D721Med (cell line): ENCODE measurements around the gene SGTB.

ENCODE experiments used
- DNase-seq: peaks from one replicate; pipeline ENCODE4 v3.0.0; 2011; ENCODE audit warnings: low spot score; ENCODE audit not compliant: insufficient read length
- FAIRE-seq: peaks from 2 replicates; lab custom pipeline; 2011; peaks lifted over from hg19 to GRCh38; lab: Jason Lieb, UNC
- TF ChIP-seq, protein P1 (sequence below): IDR thresholded peaks from 2 replicates; pipeline ENCODE4 v1.5.1; 2012; ENCODE audit warnings: mild to moderate bottlenecking, control low read depth; ENCODE audit not compliant: insufficient read depth; ENCODE audit errors: missing control alignments

The SGTB gene

GRCh38 chr5:65766175-65766574, 44.3 kb upstream of the SGTB start:
- TF ChIP-seq, protein P1, sequence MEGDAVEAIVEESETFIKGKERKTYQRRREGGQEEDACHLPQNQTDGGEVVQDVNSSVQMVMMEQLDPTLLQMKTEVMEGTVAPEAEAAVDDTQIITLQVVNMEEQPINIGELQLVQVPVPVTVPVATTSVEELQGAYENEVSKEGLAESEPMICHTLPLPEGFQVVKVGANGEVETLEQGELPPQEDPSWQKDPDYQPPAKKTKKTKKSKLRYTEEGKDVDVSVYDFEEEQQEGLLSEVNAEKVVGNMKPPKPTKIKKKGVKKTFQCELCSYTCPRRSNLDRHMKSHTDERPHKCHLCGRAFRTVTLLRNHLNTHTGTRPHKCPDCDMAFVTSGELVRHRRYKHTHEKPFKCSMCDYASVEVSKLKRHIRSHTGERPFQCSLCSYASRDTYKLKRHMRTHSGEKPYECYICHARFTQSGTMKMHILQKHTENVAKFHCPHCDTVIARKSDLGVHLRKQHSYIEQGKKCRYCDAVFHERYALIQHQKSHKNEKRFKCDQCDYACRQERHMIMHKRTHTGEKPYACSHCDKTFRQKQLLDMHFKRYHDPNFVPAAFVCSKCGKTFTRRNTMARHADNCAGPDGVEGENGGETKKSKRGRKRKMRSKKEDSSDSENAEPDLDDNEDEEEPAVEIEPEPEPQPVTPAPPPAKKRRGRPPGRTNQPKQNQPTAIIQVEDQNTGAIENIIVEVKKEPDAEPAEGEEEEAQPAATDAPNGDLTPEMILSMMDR: no peak
- FAIRE-seq (no peak), DNase-seq (no peak)

GRCh38 chr5:65765582-65765981, 43.7 kb upstream of the SGTB start:
- TF ChIP-seq, protein P1: no peak
- FAIRE-seq (no peak), DNase-seq (no peak)

DNA sequence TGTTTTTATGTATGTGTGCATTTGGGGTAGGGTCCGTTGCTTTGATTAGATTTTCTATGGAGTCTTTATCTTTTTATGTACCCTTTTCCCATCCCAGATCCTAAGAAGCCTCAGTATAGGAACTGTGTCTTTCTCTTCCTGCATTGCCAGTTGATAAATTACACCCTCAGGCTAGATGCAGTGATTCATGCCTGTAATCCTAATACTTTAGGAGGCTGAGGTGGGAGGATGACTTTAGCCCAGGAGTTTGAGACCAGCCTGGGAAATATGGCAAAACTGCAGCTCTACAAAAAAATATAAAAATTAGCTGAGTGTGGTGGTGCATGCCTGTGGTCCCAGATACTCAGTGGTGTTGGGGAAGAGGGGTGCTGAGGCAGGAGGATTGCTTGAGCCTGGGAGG, 40.3 kb upstream of the SGTB start:
- DNase-seq (no peak), FAIRE-seq (no peak)
- TF ChIP-seq, protein P1: no peak

- TF ChIP-seq, protein P1: no peak
- DNase-seq: no peak
- no peak for FAIRE-seq
These were observed 38.8 kb upstream of the SGTB start for GRCh38 chr5:65760504-65761275.

- FAIRE-seq (no peak), DNase-seq (no peak)
- TF ChIP-seq, protein P1: no peak
These were observed 36.7 kb upstream of the SGTB start for GRCh38 chr5:65758546-65759144.

- no peak for DNase-seq
- TF ChIP-seq, protein P1: no peak
- no peak for FAIRE-seq
These were observed 31.3 kb upstream of the SGTB start for GRCh38 chr5:65753189-65753588.

DNA sequence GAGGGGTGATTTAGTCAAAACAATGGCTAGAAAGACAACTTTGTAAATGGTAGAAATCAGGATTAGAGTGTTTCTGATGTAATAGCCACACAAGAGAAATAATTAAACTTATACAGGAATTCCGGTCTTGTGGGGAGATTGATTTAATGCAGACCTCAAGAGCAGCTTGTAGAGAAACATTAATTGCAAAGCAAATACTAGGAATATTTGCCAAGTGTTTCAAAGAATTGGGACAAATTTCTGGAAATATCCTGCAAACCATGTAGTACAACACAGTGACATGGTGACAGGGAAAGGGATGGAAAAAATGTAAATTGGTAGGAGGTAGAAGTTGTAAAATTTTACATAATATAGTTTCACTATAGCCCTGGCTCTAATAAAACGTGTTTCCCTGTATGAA, 29.0 kb upstream of the SGTB start:
- FAIRE-seq: no peak
- no peak for DNase-seq
- TF ChIP-seq, protein P1: no peak
